NCI-H526 treated with DMSO at 0.1 percent for 48 hours (cell line): ENCODE data around the gene DSG2.

Experiments
- DNase-seq: peaks from one replicate; lab custom pipeline; 2025; lab: John Stamatoyannopoulos, UW

DSG2 gene

GRCh38 chr18:31590570-31590969 lies 92.6 kb downstream of the DSG2 start:
- no peak for DNase-seq

GRCh38 chr18:31591113-31591512 lies 93.1 kb downstream of the DSG2 start:
- DNase-seq: no peak

- no peak for DNase-seq
These were observed 93.7 kb downstream of the DSG2 start, which contains the start of gene TTR for GRCh38 chr18:31591628-31592027. TTR (plus strand) TSS chr18:31591877; CDS start chr18:31591903, 26 bp downstream.

GRCh38 chr18:31592506-31593157 lies 94.7 kb downstream of the DSG2 start:
- DNase-seq: no peak

GRCh38 chr18:31595121-31595771 lies 97.3 kb downstream of the DSG2 start:
- DNase-seq: no peak

GRCh38 chr18:31596081-31596872 lies 98.3 kb downstream of the DSG2 start:
- no peak for DNase-seq

- DNase-seq: no peak
These were observed 100.2 kb downstream of the DSG2 start for GRCh38 chr18:31598021-31598805.
